ENCODE data around the gene MMRN1.

DNA sequence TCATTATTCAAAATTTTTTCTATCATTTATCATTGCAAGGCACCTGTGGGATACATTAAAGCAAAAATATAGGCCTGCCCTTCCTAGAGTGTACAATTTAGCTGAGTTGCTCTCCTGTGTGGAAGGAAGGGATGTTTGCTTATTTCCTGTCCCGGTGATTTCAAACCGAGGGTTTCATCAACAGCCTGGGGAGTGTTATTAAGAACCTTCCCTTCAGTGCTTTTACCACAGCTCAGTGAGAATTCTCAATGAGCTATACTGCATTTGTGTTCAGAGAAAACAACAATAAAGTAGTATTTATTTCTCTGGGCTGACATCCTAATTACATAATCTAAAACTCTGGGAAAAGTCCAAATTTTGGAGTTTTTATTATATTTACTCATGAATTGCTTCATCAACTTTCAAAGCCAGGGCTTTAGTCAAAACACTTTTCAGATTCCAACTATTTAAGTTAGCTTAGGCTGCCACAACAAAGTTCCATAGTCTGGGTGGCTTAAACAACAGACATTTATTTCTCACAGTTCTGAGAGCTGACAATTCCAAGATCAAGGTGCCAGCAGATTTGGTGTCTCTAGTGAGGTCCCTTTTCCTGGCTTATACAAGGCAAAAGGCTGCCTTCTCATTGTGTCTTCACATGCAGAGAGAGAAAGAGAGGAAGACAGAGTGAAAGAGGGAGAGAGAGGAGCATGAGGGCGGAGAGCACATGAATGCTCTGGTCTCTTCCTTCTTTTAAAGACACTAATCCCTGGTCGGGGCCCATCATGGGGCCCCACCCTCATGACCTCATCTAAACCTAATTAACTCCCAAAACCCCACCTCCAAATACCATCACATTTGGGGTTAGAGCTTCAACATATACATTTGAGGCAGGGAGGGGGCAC, 62.6 kb downstream of the MMRN1 start:
- no peak for TF ChIP-seq MAX (IDR thresholded peaks at IDR 0.05)
- no peak for TF ChIP-seq TAF1 (IDR thresholded peaks at IDR 0.05; ENCODE audit: low read depth, low read length)
- TF ChIP-seq EP300 (IDR thresholded peaks at IDR 0.05; ENCODE audit: borderline replicate concordance in 1 of 2, low read depth in 2 of 2, low read length in 2 of 2): no peak
- TF ChIP-seq TCF12 (IDR thresholded peaks at IDR 0.05; ENCODE audit: low read depth, low read length): no peak
- TF ChIP-seq RFX5 (IDR thresholded peaks at IDR 0.05; ENCODE audit: borderline replicate concordance, low read depth, low read length): no peak
- TF ChIP-seq CTCF (IDR thresholded peaks at IDR 0.05; ENCODE audit: control extremely low read depth in 1 of 3, insufficient read depth in 1 of 3, low read depth in 1 of 3, low read length in 3 of 3): no peak
- TF ChIP-seq GTF2F1 (IDR thresholded peaks at IDR 0.05; ENCODE audit: borderline replicate concordance, low read depth, low read length): no peak
- TF ChIP-seq RAD21 (IDR thresholded peaks at IDR 0.05 in 1 of 2, conservative IDR thresholded peaks at IDR 0.05 in 1 of 2; ENCODE audit: low read depth in 2 of 2, low read length in 2 of 2): no peak
- TF ChIP-seq NRF1 (IDR thresholded peaks at IDR 0.05; ENCODE audit: low read depth, low read length): no peak
- no peak for TF ChIP-seq CEBPB (IDR thresholded peaks at IDR 0.05; ENCODE audit: low read depth, low read length)
